ENCODE results near the gene PSMA7.
"Not testable (repeated sequence)": the region's sequence is repeated elsewhere in the genome, so short reads cannot be mapped to it uniquely, and the experiment has no call there.

Gene PSMA7

DNA sequence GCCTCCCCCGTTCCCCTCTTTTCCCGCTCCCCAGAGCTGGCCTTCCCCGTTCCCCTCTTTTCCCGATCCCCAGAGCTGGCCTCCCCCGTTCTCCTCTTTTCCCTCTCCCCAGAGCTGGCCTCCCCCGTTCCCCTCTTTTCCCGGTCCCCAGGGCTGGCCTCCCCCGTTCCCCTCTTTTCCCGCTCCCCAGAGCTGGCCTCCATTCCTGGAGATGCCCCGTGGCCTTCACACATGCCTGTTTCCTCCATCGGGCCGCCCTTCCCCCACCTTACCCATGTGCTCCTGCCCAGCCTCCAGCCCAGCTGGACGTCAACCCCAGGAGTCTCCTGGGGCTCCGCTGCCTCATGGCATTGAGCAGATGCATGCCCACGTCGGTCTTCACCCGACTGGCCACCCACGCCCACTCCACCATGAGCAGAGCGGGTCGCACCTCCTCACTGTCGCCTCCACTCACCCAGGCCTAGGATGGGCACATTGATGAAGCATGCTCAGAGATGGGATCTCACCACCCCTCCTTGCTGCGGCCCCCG is 8.7 kb upstream of the PSMA7 start:
- no peak for DNase-seq

DNA sequence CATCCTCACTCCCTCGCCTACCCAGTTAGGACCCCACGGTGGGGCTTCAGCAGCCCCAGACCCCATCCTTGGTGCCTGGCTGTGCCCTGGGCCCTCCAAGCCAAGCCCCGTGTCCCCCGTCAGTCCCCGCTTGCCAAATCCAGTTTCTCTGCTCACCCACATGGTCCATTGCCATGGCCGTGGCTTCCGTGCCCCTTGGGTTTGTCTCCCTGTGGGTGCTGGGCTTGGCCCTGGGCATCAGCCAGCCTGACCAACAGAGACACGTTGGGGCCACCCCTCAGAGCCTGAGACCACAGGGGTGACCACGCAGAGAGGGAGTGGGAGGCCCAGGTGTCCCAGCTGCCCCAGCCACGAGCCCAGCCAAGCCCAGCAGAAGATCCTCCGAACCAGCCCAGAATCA is 8.0 kb upstream of the PSMA7 start:
- no peak for DNase-seq

DNA sequence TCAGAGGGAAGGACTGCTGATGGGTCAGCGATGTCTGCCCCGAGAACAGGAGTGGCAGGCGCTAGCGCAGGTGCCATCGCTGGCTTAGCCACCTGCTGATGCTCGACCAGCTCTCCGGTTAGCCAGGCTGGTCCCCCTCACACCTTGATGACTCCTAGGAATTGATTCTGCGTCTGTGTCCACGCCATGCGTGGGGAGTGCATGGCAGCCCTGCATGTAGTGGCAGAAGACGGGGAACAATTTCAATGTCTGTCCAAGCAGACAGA is 7.0 kb upstream of the PSMA7 start:
- DNase-seq, result no peak

DNA sequence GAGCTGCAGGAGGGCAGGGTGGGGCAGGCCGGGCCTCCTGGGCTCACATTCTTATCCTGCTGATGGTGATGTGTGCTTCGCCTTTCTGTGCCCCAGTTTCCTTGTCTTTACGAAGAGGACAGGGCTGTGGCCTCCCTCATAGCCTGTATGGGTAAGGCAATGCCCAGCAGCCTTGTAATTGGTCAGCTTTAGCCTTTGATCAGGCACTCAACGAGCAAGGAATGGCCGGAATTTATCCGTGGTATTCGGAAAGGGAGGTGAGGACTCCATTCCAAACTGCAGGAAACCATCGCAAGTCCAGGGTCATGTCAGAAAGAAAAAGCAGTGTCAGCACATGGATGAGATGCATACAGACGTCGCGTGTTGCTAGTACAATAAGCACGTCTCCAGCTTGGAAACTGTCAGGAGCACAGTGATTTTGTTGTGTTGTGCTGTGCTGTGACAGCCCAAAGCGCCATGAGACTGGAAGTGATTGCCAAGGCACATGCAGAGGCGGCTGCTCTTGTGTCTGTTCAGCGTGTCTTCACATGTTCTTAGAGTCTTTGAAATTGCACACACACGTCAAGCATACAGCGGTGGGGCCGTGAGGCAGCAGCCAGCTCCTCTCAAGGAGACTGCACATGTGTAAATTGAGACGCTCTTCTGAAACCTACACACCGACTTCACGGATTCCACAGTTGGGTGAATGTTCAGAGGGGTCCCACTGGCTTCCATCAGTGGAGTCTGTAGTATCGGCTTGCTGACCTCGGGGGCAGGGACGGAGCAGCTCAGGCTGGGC is 6.5 kb upstream of the PSMA7 start:
- no peak for DNase-seq

DNA sequence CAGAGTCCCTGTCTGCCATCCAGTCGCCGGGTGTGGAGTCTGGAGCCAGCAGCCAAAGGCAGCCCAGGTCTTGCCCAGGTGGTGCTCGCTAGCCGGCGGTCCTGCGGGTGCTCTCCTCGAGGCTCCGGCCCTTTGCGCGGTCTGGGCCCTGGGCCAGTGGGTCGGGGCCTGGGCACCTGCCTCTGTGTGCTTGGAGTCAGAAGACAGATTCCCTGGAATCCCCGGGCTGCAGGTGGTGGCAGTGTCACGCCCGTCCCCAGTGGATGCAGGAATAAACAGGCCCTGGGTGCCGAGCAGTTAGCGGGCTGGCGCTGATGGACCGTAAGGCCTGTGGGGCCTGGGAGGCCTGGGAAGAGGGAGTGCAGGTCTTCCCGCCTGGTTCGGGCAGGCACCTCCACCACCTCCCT is 5.7 kb upstream of the PSMA7 start:
- DNase-seq, result no peak

DNA sequence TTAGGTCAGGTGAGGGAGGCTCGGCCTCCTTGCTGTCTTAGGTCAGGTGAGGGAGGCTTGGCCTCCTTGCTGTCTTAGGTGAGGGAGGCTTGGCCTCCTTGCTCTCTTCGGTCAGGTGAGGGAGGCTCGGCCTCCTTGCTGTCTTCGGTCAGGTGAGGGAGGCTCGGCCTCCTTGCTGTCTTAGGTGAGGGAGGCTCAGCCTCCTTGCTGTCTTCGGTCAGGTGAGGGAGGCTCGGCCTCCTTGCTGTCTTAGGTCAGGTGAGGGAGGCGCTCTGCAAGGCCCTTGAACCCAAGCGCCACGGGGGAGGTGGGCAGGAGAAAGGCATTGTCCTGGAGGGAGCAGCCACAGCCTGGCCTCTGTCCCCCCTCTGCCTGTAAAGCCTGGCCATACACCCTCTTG is 5.2 kb upstream of the PSMA7 start:
- DNase-seq, result not testable (repeated sequence)

DNA sequence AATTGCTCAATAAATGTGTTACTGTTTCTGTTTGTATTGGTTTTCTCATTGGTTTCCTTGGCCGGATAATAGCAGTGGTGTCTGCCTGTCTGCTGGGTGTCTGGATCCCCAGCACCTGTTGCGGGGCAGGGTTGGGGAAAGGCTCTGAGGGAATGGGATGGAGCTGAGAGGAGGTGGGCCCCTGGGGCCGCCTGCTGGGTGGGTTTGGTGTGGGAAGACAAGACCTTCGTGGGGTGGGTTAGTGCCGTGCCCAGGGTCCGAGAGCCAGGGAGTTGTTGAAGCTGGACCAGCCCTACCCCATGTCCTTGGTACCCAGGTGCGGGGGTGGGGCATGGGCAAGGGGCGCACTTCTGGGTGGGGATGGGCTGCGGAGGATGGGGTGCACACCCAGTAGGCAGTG is 4.3 kb upstream of the PSMA7 start:
- DNase-seq, result no peak

DNA sequence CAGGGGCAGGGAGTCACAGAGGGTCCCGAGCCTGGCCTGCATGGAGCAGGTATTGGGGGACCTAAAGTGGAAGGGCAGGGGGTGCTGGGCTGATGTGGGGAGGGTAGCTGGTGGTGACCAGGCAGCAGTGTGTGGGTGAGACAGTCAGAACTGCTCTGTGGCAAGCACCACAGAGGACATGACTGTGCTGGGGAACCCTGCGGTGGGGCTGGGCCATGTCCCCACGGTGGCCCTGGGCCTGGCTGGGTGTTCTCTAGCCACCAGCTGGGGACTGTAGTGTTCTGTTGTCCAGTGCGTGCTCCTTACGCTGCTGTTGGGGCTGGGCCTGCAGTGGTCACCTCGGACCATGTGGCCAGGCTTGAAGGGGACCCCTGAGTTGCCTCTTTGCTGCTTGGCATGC is 3.9 kb upstream of the PSMA7 start:
- DNase-seq, result no peak

DNA sequence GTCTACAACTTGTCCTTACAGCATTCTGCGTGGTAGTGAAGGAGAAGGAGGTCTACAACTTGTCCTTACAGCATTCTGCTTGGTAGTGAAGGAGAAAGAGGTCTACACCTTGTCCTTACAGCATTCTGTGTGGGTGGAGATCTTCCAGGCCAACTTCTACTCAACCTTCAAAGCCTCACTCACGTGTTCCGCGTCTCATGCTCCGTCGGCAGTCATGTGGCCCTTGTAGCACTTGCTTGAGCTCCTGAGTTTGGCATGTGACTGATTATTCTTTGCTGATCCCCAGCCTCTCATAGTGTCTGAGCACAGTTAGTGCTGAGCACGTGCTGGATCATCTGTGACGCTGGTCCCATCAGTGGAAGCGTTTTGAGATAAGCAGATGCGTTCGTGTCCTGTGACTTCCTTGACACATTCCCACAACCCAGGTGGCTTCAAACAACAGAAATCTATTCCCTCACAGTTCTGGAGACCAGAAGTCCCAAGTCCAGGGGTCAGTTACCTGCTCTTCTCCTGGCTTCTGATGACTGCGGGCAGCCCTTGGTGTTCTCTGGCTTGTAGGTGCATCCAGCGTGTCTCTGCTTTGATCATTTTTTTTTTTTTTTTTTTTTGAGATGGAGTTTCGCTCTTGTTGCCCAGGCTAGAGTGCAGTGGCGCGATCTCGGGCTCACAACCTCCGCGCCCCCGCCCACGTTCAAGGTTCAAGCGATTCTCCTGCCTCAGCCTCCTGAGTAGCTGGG is 3.0 kb upstream of the PSMA7 start:
- no peak for DNase-seq

DNA sequence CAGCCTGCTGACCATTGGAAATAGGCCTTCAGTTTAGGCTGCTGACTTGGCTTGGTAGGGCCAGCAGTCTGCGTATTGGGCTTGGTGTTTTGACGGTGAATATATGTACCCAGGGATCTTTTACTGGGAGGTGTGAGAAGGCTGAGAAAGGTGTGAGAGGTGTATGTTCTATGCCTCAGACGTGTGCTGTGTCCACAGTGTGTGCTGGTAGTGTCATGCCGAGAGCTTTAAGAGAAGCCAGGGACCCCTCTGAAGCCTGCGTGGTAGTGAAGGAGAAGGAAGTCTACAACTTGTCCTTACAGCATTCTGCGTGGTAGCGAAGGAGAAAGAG is 2.5 kb upstream of the PSMA7 start:
- no peak for DNase-seq

DNA sequence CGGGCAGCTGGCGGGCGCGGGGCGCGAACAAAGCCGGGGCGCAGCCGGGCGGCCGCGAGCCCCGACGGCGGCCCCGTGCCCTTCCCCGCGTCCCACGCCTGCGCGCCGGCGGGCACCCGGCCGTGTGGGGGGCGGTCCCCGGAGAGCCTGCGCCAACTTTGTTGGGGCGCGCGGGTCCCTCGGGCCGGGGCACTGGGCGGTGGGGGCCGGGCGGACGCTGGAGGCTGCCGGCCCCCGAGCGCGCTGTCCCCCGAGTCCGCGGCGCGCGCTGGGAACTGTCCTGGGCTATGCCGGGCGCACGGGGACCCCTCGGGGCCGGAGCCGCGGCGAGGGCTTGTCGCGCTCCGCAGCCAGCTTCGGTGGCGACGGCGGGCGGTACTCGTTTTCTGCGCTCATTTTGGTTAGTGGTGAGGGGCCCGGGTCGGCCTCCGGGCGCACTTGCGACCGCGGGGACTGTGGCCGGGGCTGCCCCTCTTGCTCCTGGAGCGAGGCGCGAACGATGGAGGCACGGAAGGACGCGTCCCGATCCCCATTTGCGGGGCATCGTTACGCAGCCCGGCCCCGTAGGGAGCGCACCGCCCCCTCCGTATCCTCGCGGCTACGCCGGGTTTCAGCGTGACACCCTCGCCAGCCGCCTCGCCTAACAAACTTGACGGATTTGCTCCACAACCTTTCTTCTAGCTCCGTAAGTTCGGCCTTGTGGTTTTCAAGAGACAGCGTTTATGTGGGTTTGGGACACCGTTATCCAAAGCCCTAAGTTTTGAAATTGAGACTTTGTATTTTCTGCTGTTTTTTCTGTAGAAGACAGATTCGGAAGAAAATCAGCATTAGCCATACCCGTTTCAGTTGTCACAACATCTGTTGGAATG is 997 bp upstream of the PSMA7 start:
- DNase-seq, result peak; percentile 73

DNA sequence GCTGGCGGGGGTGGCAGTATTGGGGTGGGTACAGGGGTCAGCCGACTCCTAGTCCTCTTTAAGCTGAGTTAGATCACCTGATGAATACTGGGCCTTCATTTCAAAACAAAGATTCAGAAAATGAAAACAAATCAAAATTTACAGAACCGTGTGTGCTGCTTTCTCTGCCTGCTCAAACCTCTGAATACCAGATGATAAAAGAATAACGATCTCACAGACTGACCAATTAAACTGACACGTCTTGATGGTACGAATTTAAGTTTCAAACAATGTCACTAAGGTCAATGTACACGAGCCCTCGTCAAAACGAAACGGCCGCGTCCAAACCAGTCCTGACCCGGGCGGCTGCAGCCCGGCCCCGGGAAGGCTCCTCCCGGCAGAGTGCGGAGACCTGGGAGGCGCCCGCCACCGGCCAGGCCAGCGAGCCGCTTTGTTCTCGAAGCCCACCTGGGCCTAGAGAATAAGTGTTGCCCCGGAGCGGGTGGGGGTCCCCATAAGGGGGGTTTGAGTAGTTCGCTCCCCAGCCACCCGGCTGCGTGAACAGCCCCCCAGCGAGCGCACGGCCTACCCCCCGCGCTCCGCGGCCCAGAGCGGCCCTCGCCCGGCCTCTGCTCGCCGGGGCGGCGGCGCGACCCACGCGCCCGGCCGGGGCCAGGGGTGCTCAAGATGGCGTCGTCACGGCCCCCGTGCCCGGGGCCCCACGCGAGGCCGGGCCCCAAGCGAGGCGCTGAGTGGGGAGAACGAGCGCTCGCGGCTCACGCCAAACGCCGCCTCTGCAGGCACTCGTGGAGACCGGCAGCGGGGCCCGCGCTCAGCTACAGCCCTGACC is 728 bp downstream of the PSMA7 start:
- no peak for DNase-seq

DNA sequence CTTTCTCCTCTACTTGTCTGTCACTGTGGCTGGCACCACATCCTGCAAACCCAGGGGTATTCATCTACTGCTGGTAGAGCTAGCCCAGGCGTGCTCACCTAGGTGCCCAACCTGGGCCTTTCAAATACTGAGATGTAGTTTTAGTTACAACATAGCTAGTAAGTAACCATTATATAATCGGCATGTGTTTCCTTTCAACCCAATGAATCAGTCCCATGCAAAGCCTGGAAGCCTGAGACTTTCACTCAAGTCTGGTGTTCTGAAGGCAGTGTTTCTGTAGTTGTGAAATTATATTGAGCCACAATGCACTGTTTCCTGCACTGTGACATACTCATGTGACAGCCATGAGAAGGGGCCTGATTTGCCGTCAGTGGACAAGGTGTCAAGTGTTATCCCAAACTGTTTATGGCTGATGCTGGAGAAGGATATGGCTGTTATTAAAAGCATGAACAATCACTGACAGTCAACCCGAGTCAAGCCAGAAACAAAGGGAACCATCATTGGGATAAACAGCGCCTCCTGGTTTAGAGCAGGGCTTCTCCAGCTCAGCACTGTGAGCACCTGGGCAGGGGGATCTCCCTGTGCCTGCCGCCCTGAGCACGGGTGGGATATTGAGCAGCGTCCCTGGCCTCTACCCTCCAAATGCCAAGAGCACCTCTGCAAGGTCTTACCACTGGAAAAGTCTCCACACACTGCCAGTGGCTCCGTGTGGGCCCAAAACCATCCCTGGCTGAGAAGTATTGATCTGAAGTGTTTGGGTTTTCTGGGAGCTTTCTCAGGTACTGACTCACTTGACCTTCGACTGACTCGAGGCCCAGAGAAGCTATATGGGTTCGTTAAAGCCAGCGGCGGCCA is 1.6 kb downstream of the PSMA7 start:
- peak; percentile 28 for DNase-seq

DNA sequence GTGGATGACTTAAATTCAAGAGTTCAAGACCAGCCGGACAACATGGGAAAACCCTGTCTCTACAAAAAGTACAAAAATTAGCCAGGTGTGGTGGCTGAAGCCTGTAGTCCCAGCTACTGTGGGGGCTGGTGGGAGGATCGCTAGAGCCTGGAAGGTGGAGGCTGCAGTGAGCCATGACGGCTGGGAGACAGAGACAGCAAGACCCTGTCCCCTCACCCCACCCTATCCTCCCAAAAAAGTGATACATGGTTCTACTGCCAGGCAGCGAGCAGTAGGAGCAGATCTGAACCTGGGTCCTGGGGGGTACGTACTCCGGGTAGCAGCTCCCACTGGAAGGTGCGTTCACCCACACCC is 2.2 kb downstream of the PSMA7 start:
- no peak for DNase-seq

DNA sequence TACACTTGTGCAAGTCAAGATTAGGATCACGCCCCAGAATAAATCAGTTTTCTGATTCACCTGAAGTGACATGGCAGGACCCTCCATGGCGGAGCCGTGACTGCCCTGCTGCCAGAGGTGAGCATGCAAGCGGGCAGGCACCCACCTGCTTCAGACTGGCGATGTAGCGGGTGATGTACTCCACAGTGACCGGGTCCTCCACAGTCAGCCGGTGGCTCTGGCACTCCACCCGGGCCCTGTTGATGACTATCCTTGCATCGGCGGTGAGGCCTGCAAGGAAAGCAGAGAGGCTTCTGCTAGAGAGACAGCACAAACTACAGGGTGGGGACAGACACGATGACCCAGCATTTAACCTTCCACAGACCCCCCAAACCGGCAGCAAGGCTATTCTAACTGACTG is 3.6 kb downstream of the PSMA7 start:
- no peak for DNase-seq

DNA sequence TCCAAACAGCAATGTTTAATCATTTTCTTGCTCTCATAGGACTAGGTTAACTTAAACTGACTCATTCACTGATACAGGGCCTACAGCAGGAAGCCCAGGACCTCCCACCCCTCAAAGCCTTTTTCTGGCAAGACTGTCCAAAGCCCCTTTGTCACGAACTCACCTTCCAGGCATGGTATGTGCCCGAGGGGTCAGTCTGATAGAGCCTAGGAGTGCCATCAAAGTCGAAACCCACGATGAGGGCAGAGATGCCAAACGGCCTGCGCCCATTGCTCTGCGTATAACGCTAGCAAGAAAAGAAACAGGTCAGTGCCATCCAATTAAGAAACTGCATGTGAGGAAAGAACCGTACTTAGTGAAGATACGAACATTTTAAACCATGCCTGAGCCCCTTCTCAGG is 4.3 kb downstream of the PSMA7 start:
- DNase-seq, result no peak

DNA sequence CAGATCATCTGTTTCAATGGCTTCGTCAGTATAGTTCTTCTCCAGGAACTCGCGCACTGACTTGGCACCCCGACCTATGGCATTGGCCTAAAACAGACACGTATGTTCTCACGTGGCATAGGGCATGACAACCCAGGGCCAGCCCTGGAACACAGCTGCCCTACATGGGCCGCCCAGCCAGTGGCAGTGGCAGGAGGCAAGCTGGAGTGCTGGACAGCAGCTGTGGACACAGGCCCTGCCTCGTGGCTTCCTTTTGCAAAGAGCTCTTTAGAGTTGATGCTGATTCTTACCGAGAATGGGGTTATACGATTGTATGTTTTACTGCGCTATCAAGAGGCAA is 5.0 kb downstream of the PSMA7 start:
- DNase-seq, result no peak

DNA sequence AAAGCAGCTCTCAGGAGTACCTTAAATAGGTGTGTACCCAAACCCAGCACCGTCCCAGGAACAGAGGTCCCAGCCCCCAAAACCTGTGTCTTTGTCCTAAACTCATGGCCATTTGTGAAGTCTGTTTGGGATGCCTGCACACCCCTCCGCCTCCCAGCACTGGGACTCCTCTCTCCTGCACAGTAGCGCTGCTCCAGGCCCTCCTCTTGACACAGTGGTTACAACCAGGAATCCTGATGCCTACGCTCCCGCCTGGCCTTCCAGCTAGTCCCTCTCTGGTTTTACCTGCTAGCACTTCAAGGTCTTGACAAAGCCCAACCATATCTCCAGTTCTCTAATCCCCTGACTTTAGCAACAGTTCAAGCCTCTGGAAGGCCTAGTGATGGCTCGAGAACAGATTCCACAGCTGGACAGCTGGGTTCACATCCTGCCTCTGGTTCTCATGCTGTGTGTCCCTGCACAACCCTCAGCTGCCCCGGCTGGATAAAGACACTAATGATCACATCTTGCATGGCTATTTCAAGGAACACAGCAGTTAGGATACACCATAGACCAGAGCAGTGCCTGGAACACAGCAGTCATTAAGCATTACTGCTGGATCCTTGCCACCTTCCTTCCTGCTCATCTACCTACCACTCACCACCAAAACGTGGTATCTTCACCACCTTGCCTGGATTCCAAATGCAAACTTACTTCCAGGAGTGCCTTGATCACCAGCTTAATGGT is 5.6 kb downstream of the PSMA7 start:
- DNase-seq, result no peak

DNA sequence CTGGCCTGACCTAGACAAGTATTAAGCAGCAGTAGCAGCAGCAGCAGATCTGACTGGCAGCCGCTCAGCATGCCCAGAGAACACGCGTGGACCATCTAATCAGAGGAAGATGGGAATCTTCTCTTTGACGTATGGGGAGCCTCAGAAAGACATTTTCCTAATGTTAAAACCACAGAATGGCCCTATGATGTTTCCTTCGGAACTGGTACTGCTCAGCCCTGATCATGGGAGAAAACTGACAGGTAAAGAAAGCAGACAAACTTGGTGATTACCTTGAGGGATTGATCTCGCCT is 6.2 kb downstream of the PSMA7 start:
- no peak for DNase-seq

DNA sequence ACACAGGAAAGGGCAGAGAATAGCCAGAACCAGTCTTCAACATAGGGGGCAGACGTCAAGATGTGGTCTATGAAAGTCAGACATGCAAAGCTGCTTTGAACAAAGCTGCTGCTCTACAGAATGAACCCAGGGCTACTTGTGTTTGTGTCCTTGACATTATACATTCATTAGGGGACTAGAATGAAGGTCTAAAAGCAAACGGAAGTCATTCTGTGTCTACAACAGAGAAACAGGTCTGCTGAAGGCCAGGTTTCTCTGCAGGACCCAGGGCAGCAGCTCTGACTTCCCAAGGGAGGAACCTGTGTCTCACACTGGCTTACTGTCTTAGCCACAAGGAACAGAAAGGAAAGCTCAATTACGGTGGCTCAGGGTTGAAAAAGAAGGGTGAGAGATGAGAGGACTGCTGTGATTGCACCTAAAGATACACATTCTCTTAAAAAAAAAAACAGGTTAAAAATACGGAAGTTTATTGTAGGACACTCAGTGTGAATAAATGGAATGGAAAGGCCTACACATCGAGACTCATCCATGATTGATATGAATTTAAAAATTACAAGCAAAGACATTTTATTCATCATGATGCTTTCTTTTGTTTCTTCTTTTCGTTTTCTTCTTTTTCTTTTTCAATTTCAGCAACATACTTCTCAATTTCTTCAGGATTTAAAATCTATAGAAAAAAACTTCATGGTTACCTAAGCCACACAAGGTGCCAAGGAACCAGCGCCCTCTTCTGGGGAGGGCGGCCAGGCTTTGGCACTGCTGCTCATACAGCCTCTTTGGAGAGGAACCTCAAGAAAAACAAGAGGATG is 6.7 kb downstream of the PSMA7 start:
- DNase-seq, result peak; percentile 58

Measured in activated CD4-positive, alpha-beta T cell treated with anti-CD3 and anti-CD28 coated beads, Interleukin-2, amount 50 U/mL, for 16 hours (primary cell).